GM12801 (cell line): ENCODE results near the gene NTN1.

ENCODE experiments used
- CTCF ChIP-seq: IDR thresholded peaks from one replicate; pipeline ENCODE4 v1.5.1; 2011; ENCODE audit warnings: control low read depth; ENCODE audit not compliant: insufficient read length; ENCODE audit errors: extremely low read depth

The NTN1 gene

GRCh38 chr17:9181640-9182039 lies 160.3 kb downstream of the NTN1 start:
- TF ChIP-seq CTCF: no peak

- no peak for TF ChIP-seq CTCF
These were observed 162.0 kb downstream of the NTN1 start for GRCh38 chr17:9183306-9183705.

- no peak for TF ChIP-seq CTCF
These were observed 163.8 kb downstream of the NTN1 start for GRCh38 chr17:9185142-9185541.

GRCh38 chr17:9185688-9186284 lies 164.5 kb downstream of the NTN1 start:
- no peak for TF ChIP-seq CTCF

- TF ChIP-seq CTCF: no peak
These were observed 166.5 kb downstream of the NTN1 start for GRCh38 chr17:9187828-9188227.

- no peak for TF ChIP-seq CTCF
These were observed 167.1 kb downstream of the NTN1 start for GRCh38 chr17:9188367-9188766.

GRCh38 chr17:9189870-9190269 lies 168.6 kb downstream of the NTN1 start:
- TF ChIP-seq CTCF: no peak

- TF ChIP-seq CTCF: no peak
These were observed 170.7 kb downstream of the NTN1 start for GRCh38 chr17:9192010-9192409.
